Gastrocnemius medialis (tissue), 4 donors: ENCODE results near the gene CNOT4. TPM values are rescaled to one million over a fixed set of nuclear protein-coding genes. Genes with fewer than 3 reads are reported as not detected.

ENCODE experiments used
- ATAC-seq, 2 donors: fragments of 150-250 bp; one replicate each; pipeline ENCODE4 v1.9.1; 2016
- DNase-seq, 2 donors: peaks; one replicate each; pipeline ENCODE4 v3.0.0-alpha.2; 2019
- H3K27ac ChIP-seq, 4 donors: fragments of 200-600 bp; sonication (generic); 1 replicate in 1 of 4; 2 replicates in 3 of 4; pipeline ENCODE4 v1.5.1; 2016 to 2018; ENCODE audit warnings: mild to moderate bottlenecking in 2 of 4, moderate library complexity in 1 of 4
- H3K27me3 ChIP-seq, 3 donors: fragments of 200-600 bp; sonication (generic) in 2 of 3; 1 replicate in 1 of 3; 2 replicates in 2 of 3; pipeline versions ENCODE4 v1.5.1 to v1.6.0; 2016 to 2019; ENCODE audit warnings: mild to moderate bottlenecking in 1 of 3, moderate library complexity in 1 of 3
- H3K36me3 ChIP-seq, 2 donors: fragments of 200-600 bp; sonication (generic) in 1 of 2; one replicate each; pipeline ENCODE4 v1.5.1; 2017 to 2018
- H3K4me1 ChIP-seq, 2 donors: fragments of 200-600 bp; sonication (generic) in 1 of 2; one replicate each; pipeline ENCODE4 v1.5.1; 2016 to 2017; ENCODE audit warnings: mild to moderate bottlenecking in 2 of 2
- H3K4me3 ChIP-seq, 4 donors: fragments of 200-600 bp; sonication (generic) in 3 of 4; 1 replicate in 1 of 4; 2 replicates in 3 of 4; pipeline ENCODE4 v1.5.1; 2016 to 2019; ENCODE audit warnings: mild to moderate bottlenecking in 2 of 4
- H3K9me3 ChIP-seq, 3 donors: fragments of 200-600 bp; sonication (generic) in 2 of 3; 1 replicate in 1 of 3; 2 replicates in 2 of 3; pipeline ENCODE4 v1.5.1; 2016 to 2019
- POLR2A ChIP-seq, 2 donors: fragments of 450-650 bp; IDR thresholded peaks; one replicate each; pipeline ENCODE4 v1.6.1; 2017; ENCODE audit warnings: antibody characterized with exemption in 2 of 2, mild to moderate bottlenecking in 2 of 2, moderate library complexity in 2 of 2
- in situ Hi-C, 4 donors: fragments of 200-750 bp; cut with MboI; loops; one replicate each; pipeline versions ENCODE4 v1.15.0 to v1.8.0; 2017; ENCODE audit warnings: low sequenced_read_pairs in 4 of 4
- intact Hi-C: fragments of 100-400 bp; cut with DNase I; formaldehyde crosslinking; loops from one replicate; pipeline ENCODE4 v1.15.1; 2023; ENCODE audit warnings: low total_unique reads
- total RNA-seq, 4 donors: library from RNA; depleted of rRNA; stranded (reverse); fragments of >200 nt; gene quantifications; one replicate each; pipeline versions ENCODE4 v1.1.0 to v1.2.3, GENCODE V29; 2016
- TF ChIP-seq, protein P1 (sequence below), 5 experiments: fragments of 450-650 bp in 3 of 5; fragments of 200-600 bp in 2 of 5; sonication (generic) in 2 of 5; IDR thresholded peaks in 4 of 5; conservative IDR thresholded peaks in 1 of 5; 1 replicate in 4 of 5; 2 replicates in 1 of 5; pipeline ENCODE4 v1.5.1; 2016 to 2019; ENCODE audit warnings: antibody characterized with exemption in 5 of 5, mild to moderate bottlenecking in 3 of 5, moderate library complexity in 3 of 5

Gene CNOT4
- total RNA-seq, 4 donors from 2014 or later = 25.5 to 38.1 (median 30.7) TPM

GRCh38 chr7:135362871-135363270 is 147.0 kb downstream of the CNOT4 start:
- in situ Hi-C loops (no loop called here), intact Hi-C loops (no loop called here)
- ATAC-seq (no peak), DNase-seq (no peak)
- TF ChIP-seq POLR2A (IDR thresholded peaks at IDR 0.05) = no peak
- TF ChIP-seq, protein P1, sequence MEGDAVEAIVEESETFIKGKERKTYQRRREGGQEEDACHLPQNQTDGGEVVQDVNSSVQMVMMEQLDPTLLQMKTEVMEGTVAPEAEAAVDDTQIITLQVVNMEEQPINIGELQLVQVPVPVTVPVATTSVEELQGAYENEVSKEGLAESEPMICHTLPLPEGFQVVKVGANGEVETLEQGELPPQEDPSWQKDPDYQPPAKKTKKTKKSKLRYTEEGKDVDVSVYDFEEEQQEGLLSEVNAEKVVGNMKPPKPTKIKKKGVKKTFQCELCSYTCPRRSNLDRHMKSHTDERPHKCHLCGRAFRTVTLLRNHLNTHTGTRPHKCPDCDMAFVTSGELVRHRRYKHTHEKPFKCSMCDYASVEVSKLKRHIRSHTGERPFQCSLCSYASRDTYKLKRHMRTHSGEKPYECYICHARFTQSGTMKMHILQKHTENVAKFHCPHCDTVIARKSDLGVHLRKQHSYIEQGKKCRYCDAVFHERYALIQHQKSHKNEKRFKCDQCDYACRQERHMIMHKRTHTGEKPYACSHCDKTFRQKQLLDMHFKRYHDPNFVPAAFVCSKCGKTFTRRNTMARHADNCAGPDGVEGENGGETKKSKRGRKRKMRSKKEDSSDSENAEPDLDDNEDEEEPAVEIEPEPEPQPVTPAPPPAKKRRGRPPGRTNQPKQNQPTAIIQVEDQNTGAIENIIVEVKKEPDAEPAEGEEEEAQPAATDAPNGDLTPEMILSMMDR (IDR thresholded peaks at IDR 0.05 in 4 of 5, conservative IDR thresholded peaks at IDR 0.05 in 1 of 5) = no peak
- peaks cover 22 to 30% of the 10 kb centered on the region in 2 donors for H3K4me1 ChIP-seq
- no peaks in the 10 kb centered on the region for H3K9me3 ChIP-seq
- no peak overlapping the region for H3K27ac ChIP-seq
- H3K27me3 ChIP-seq = no peaks in the 10 kb centered on the region
- H3K4me3 ChIP-seq = no peak overlapping the region
- H3K36me3 ChIP-seq = peaks cover 0 to 5% of the 10 kb centered on the region in 2 donors

GRCh38 chr7:135361788-135362187 is 148.1 kb downstream of the CNOT4 start:
- TF ChIP-seq POLR2A (IDR thresholded peaks at IDR 0.05) = no peak
- TF ChIP-seq, protein P1 (IDR thresholded peaks at IDR 0.05 in 4 of 5, conservative IDR thresholded peaks at IDR 0.05 in 1 of 5) = no peak
- H3K4me1 ChIP-seq = peaks cover 18 to 24% of the 10 kb centered on the region in 2 donors
- in situ Hi-C loops (no loop called here), intact Hi-C loops (no loop called here)
- no peak for ATAC-seq
- H3K4me3 ChIP-seq = no peak overlapping the region
- no peak for DNase-seq
- no peak overlapping the region for H3K27ac ChIP-seq
- H3K27me3 ChIP-seq = no peaks in the 10 kb centered on the region
- no peaks in the 10 kb centered on the region for H3K9me3 ChIP-seq
- H3K36me3 ChIP-seq = peaks cover 0 to 5% of the 10 kb centered on the region in 2 donors

GRCh38 chr7:135359615-135360014 is 150.3 kb downstream of the CNOT4 start:
- no peak for DNase-seq
- in situ Hi-C loops = no loop called here
- no peak overlapping the region for H3K4me3 ChIP-seq

DNA sequence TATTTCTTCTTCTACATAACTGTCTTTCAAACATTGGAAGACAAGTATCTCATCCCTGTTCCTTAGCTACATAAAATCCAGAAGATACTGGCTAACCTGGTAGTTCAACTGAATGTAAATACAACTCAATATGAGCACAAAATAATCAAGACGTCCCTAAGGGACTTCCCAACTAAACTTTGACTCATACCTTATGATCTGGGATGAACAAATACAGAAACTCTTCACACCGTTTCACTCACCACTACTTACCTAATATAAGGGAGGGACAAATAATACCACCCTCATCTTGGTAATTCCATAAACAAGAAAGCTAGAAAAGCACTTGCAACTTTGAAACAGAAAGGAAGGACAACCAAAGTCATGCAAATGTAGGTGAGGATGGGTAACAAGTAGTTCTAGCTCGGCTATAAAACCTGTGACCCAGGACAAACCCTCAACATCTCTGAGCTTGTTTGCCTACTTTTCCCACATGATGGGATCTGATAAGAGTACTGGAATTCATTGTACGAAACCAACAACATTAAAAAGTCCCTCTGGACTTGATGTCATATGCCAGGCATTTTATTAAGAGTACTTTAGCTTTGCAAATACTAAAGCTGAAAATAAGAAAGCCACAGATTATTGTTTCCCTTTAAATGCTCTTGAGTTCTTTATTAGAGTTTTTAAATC is 154.4 kb downstream of the CNOT4 start:
- TF ChIP-seq POLR2A (IDR thresholded peaks at IDR 0.05) = no peak
- TF ChIP-seq, protein P1 (IDR thresholded peaks at IDR 0.05 in 4 of 5, conservative IDR thresholded peaks at IDR 0.05 in 1 of 5) = no peak
- intact Hi-C loops (no loop called here), in situ Hi-C loops (no loop called here)
- no peak overlapping the region for H3K4me3 ChIP-seq
- H3K36me3 ChIP-seq = no peaks in the 10 kb centered on the region
- DNase-seq = no peak
- no peak for ATAC-seq
- no peak overlapping the region for H3K27ac ChIP-seq
- no peaks in the 10 kb centered on the region for H3K9me3 ChIP-seq
- H3K27me3 ChIP-seq = no peaks in the 10 kb centered on the region
- H3K4me1 ChIP-seq = no peaks in the 10 kb centered on the region

More at GRCh38 chr7:135359615-135360014, 150.3 kb downstream of the CNOT4 start:
- TF ChIP-seq POLR2A (IDR thresholded peaks at IDR 0.05) = no peak
- TF ChIP-seq, protein P1 (IDR thresholded peaks at IDR 0.05 in 4 of 5, conservative IDR thresholded peaks at IDR 0.05 in 1 of 5) = no peak
- ATAC-seq = no peak
- Histone ChIP-seq H3K27ac (no peak overlapping the region), H3K9me3 (no peaks in the 10 kb centered on the region), H3K36me3 (peaks cover 0 to 5% of the 10 kb centered on the region in 2 donors), H3K4me1 (peaks cover under 1 to 5% of the 10 kb centered on the region in 2 donors), H3K27me3 (no peaks in the 10 kb centered on the region)
- intact Hi-C loops = no loop called here
